Lung (tissue), 12 donors: ENCODE data around the gene COA1. TPM values are rescaled to one million over a fixed set of nuclear protein-coding genes. Genes with fewer than 3 reads are reported as not detected.

Experiments used
- ATAC-seq: fragments of 200-7000 bp; cut with Tn5 transposase; one replicate; pipeline ENCODE4 v1.9.1; 2020; ENCODE audit warnings: moderate number of reproducible peaks; ENCODE audit not compliant: insufficient read depth, low FRiP score
- DNase-seq, 3 donors: peaks; one replicate each; pipeline ENCODE4 v3.0.0-alpha.2; 2013 to 2017
- H3K27ac ChIP-seq, 2 donors: one replicate each; pipeline ENCODE4 v1.5.1; 2013; ENCODE audit warnings: mild to moderate bottlenecking in 2 of 2, moderate library complexity in 2 of 2, control low read depth in 1 of 2, inconsistent platforms in 1 of 2, low read depth in 1 of 2, low read length in 1 of 2
- H3K27me3 ChIP-seq, 3 donors: one replicate each; pipeline ENCODE4 v1.5.1; 2013; ENCODE audit warnings: low read length in 2 of 3; ENCODE audit not compliant: control insufficient read depth in 3 of 3, insufficient read depth in 3 of 3
- H3K36me3 ChIP-seq, 4 donors: one replicate each; pipeline ENCODE4 v1.5.1; 2013; ENCODE audit warnings: low read length in 4 of 4, mild to moderate bottlenecking in 1 of 4, moderate library complexity in 1 of 4; ENCODE audit not compliant: control insufficient read depth in 4 of 4, insufficient read depth in 4 of 4
- H3K4me1 ChIP-seq, 5 donors: one replicate each; pipeline ENCODE4 v1.5.1; 2013; ENCODE audit warnings: low read length in 5 of 5, mild to moderate bottlenecking in 2 of 5, moderate library complexity in 1 of 5; ENCODE audit not compliant: control insufficient read depth in 5 of 5, insufficient read depth in 5 of 5
- H3K4me3 ChIP-seq: one replicate; pipeline ENCODE4 v1.5.1; 2013; ENCODE audit warnings: mild to moderate bottlenecking, control low read depth, moderate library complexity
- H3K9ac ChIP-seq, 2 donors: one replicate each; pipeline ENCODE4 v1.5.1; 2013; ENCODE audit warnings: low read length in 2 of 2, control low read depth in 1 of 2; ENCODE audit not compliant: insufficient read depth in 1 of 2
- H3K9me3 ChIP-seq, 4 donors: one replicate each; pipeline ENCODE4 v1.5.1; 2013; ENCODE audit warnings: low read length in 3 of 4, mild to moderate bottlenecking in 1 of 4, moderate library complexity in 1 of 4; ENCODE audit not compliant: control insufficient read depth in 4 of 4, insufficient read depth in 3 of 4
- WGBS, 2 donors: extraction: QIAGEN DNeasy Blood & Tissue Kit; methylation state at CpG; one replicate each; pipeline ENCODE4 v1.1.7; 2013; 5-methylcytosine and 5-hydroxymethylcytosine counted together
- polyA plus RNA-seq, 2 donors: library from polyadenylated mRNA; stranded (reverse); fragments of 200-250 nt; gene quantifications; one replicate each; pipeline ENCODE4 v1.2.1, GENCODE V29; 2013
- total RNA-seq, 2 donors: library from RNA; depleted of rRNA in 1 of 2; stranded (reverse); fragments of >200 nt in 1 of 2; gene quantifications; one replicate each; pipeline ENCODE4 v1.2.1, GENCODE V29; 2014 to 2021
- TF ChIP-seq, protein P1 (sequence below): IDR thresholded peaks from 2 replicates; pipeline ENCODE4 v1.5.1; 2012; ENCODE audit warnings: mild to moderate bottlenecking; ENCODE audit errors: control extremely low read depth, extremely low read depth
- donor health status: control.
- donor health status: control.
- donor health status: Bipolar disorder and iron deficiency.
- donor health status: healthy.
- donor health status: DM: yes; HTN: yes; CAD: no.

Gene COA1
- total and polyA plus RNA-seq, 4 donors = 35.0 to 92.1 (median 42.6) TPM

DNA sequence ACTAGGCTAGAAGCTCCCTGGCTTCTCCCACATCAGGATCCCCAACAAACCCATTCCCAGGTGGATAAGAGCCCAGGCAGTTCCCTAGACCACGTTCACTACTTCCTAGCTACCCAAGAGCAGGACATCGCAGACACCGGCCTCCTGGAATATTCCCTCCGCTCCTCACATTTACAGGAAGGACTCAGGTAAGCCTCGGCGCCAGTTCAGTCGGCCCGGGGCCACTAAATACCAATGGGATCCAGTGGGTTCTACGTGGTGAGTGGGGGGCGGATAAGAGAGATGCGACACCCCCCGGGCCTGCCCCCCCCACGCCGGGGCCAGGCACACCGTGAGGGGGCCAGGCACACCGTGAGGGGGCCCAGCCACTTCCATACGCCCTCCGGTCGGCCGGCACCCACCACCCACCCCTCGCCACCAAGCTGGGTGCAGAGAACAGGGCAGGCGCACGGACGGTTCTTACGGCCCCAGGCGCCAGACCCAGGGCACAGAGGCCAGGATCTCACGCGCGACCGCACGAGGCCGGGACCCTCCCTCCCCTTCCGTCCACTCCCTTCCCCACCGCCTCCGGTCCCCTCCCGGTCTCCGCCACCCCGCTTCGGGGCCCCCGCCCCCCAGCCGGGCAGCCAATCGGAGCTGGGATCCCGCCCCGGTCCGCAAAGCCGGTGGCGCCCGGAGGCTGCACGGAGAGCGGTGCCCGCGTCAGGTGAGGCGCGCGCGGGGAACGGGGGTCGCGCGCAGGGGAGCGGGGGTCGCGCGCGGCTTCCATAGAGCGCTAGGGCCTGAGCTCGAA is 28.9 kb upstream of the COA1 start, which contains the start of gene BLVRA:
BLVRA (plus strand) TSS at position 652 of the 793 bp plus-strand sequence. CDS start 12,479 bp downstream, outside the sequence.
- Histone ChIP-seq H3K36me3 (no peaks in the 10 kb centered on the region), H3K9ac (peak within 1 kb of the TSS; percentile 59 to 90), H3K27me3 (no peaks in the 10 kb centered on the region), H3K4me1 (peaks cover 0 to 24% (median 5%) of the 10 kb centered on the region in 5 donors), H3K27ac (peak within 1 kb of the TSS in 1 of 2 donors; percentile 78), H3K4me3 (peak within 1 kb of the TSS; percentile 72), H3K9me3 (no peaks in the 10 kb centered on the region)
- 3% methylated on average over 49 to 67 of the region's 67 CpGs for WGBS, 2 donors
- TF ChIP-seq, protein P1, sequence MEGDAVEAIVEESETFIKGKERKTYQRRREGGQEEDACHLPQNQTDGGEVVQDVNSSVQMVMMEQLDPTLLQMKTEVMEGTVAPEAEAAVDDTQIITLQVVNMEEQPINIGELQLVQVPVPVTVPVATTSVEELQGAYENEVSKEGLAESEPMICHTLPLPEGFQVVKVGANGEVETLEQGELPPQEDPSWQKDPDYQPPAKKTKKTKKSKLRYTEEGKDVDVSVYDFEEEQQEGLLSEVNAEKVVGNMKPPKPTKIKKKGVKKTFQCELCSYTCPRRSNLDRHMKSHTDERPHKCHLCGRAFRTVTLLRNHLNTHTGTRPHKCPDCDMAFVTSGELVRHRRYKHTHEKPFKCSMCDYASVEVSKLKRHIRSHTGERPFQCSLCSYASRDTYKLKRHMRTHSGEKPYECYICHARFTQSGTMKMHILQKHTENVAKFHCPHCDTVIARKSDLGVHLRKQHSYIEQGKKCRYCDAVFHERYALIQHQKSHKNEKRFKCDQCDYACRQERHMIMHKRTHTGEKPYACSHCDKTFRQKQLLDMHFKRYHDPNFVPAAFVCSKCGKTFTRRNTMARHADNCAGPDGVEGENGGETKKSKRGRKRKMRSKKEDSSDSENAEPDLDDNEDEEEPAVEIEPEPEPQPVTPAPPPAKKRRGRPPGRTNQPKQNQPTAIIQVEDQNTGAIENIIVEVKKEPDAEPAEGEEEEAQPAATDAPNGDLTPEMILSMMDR = no peak
- peak; percentile 68 to 80 (median 73) for DNase-seq
- ATAC-seq = peak; percentile 87

DNA sequence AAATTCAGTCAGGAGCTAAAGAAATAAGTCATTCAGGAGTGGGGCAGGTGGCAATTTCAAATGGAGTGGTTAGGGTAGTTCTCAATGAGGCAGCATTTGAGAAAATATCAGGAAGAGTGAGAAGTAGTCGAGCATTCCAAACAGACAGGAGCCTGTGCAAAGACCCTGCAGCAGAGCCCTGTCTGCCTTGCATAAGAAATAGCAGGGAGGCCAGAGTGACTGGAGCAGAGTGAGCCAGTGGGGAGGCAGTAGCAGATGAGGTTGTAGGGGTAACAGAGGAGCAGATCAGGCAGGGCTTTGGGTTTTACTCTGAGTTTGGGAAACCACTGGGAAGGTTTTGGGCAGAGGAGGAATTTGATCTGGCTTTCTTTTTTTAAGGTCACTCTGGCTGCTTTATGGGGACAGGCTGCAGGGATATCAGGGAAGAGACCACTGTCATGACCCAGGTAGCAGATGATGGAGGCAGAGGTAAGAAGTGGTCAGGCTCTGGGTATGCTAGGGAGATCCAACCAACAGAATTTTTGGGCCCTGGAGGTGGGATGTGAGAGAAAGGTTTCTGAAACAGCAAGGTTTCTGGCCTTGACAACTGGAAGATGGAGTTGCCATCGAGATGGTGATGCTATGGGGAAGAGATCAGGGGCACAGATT is 27.9 kb upstream of the COA1 start:
- Histone ChIP-seq H3K9me3 (no peaks in the 10 kb centered on the region), H3K9ac (peak overlapping the region in 1 of 2 donors; percentile 35), H3K4me3 (no peak overlapping the region), H3K27me3 (no peaks in the 10 kb centered on the region), H3K27ac (peak overlapping the region in 1 of 2 donors; percentile 20), H3K4me1 (peaks cover 0 to 24% (median 1%) of the 10 kb centered on the region in 5 donors), H3K36me3 (no peaks in the 10 kb centered on the region)
- TF ChIP-seq, protein P1 = no peak
- WGBS, 2 donors = 82 to 90% methylated on average over 2 of the region's 2 CpGs
- DNase-seq = no peak
- ATAC-seq = no peak

DNA sequence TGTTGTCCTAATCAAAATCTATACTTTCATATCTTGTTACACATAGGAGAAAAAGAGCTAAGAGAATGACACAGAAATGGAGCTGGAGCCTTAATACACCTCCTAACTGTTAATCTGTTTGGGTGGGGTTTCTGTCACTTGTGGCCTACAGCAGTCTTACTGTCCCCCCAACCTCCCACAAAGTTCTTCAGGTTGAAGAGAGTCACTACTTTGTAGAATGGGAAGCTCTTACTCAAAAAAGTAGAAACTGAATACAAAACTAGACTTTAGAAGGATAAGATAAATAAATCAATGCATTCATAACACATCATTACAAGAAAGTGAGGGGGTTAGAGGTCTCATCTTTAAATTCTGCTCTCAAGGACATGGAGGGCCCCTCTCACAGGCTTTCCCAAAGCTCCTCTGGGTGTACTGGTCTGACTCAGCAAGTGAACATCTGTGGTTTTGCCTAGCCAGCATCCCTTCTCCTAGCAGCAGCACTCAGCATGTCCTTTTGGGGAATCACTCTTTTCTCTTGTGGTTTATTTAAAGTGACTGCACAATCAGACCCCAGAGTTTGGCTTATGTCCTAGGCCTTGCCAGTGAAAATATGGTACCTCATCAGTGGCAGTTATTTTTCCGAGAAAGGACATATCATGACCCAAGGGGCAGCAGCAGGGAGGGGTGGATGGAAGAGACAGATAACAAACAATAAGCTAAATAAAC is 27.2 kb upstream of the COA1 start:
- ATAC-seq (no peak), DNase-seq (peak in 2 of 3 donors; percentile 47 to 48)
- no peaks in the 10 kb centered on the region for H3K9me3 ChIP-seq
- no peaks in the 10 kb centered on the region for H3K27me3 ChIP-seq
- 61 to 69% methylated on average over 1 of the region's 1 CpG for WGBS, 2 donors
- H3K36me3 ChIP-seq = no peaks in the 10 kb centered on the region
- TF ChIP-seq, protein P1 = no peak
- no peak overlapping the region for H3K4me3 ChIP-seq
- peaks cover 0 to 24% (median 0%) of the 10 kb centered on the region in 5 donors for H3K4me1 ChIP-seq
- no peak overlapping the region for H3K9ac ChIP-seq
- H3K27ac ChIP-seq = no peak overlapping the region
